GM21423 (cell line): ENCODE data around the gene TCF4.

Experiments
- ATAC-seq: cut with Tn5 transposase; IDR thresholded peaks from one replicate; pipeline ENCODE4 v1.9.1; 2021; ENCODE audit warnings: mild to moderate bottlenecking, moderate library complexity; ENCODE audit not compliant: unreplicated experiment

Gene TCF4

DNA sequence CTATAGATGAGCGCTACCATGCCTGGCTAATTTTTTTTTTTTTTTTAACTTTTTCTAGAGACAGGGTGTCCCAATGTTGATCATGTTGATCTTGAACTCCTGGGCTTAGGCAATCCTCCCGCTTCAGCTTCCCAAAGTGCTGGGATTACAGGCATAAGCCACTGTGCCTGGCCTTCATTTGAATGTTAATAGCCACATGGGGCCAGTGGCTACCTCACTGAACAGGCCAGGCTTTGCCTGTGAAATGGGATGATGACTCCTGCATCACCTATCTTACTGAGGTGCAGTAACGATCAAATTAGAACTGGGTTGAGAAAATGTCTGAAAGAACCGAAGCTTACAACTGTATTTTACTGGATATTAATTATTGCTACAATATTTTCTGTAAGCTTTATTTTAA is 278.7 kb downstream of the TCF4 start:
- ATAC-seq, result no peak

DNA sequence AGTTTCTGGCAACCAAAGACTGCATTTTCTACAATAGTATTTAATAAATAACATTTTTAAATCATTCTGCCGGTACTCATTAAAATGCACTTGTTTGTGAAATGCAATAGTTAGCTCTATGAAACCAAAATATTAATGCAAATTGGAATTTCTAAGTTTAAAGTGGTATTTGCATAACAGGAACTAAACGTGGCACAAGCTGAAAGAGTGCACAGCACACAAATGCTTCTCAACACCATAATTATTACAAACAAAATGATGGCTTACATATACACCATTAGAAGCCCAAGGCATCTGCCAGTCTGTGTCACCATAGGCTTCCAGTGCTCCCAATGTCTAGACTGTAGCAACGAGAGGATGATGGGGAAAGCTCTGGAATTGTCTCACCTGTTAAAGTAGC is 280.5 kb downstream of the TCF4 start:
- ATAC-seq, result no peak

DNA sequence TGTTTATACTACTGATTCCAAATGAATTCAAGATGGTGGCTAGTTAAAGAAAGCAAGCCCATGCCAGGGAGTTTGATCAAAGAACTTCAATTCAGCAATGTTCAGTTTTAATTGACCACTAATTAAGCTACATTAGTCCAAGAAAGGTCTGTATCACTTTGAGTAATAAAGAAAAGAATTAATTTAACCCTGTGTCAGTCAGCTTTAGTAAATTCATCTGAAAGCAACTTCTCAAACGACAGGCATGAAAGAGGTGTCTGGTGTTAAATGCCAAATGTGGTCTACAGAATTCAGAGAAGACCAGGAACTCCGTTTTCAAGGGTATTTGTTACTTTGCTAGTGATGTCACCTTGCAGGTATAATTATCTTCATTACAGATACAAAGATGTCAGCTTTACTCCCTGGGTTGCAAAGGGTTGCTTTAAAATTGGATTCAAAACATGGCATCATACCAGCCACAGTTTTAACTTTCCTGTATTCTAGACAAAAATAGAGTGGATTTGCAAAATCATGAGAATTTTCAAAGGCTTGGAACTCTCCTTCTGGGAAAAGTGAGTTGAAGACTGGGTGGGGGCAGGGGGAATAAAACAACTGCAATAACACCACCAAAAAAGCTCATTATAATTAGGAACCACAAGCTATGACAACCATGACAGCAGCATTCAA is 281.5 kb downstream of the TCF4 start:
- ATAC-seq, result no peak

DNA sequence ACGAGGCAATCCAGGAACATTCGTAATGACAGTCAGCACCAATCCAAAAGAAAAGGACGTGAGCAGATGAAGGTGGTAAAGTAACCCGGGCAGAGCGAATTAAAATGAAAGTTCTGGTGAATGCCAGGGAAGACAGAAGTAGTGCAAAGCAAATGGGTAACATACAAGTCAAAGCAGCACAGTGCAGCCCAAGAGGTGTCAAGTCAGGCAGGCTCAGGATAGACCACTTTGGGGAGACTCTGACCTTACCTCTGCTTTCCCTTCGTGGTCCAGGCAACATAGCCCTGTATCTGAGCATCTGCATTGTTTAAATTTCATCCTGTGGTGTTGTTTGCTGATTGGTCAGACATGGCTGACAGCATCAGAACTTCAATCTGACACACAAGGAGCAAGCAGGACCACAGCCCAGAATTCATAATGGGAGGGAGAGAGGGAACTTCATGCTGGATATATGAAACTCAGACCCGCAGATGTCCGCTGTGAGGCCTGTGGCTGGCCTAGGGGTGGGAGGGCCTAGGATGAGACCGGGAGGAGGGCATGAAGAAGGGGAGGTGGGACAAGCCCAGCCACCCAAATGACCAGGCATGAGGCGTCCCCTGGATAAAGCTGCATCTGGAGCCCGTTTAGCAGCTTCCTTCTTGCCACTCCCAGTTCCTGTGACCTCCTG is 285.7 kb downstream of the TCF4 start:
- no peak for ATAC-seq

DNA sequence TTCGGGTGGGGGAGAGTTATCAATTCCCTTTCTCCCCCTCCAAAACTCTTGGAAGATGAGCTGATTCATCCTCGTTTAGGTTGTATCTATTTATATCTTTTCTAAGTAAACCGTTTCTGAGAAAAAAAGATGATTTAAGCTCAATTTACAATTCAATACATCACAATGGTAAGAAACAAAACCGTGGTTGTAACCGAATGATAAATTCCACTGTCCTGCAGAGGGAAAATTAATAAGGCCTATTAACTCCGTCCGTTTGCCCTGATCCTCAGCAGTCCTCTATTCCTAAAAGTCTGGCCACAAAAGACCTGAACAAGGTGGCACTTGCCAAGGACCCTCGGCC is 286.2 kb downstream of the TCF4 start:
- ATAC-seq, result no peak

DNA sequence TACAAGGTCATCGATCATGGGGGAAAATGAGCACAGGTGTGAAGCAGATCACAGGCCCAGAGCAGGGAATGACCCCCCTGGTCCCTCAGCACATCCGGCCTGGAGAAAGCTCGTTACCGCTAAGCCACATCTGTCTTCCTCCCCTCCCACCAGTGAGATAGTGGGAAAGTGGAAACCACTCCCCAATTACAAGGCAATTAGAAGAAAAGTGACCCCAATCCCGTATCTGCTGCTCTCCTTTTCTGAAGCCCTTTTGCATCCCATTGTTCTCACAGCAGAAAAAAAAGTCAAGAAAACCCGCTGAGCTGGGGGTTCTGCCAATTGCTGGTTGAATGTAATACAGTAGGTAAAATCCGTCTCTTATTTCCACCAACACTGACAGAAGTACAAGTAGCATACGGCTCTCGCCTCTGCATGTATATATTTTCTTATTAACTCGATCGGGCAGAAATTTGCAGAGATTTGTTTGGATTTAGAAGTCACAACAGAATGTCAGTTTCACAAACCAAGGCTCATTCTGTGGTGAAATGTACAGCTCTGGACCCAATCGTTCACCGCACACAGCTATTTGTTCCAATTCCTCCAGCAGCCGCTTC is 287.0 kb downstream of the TCF4 start:
- ATAC-seq, result no peak

DNA sequence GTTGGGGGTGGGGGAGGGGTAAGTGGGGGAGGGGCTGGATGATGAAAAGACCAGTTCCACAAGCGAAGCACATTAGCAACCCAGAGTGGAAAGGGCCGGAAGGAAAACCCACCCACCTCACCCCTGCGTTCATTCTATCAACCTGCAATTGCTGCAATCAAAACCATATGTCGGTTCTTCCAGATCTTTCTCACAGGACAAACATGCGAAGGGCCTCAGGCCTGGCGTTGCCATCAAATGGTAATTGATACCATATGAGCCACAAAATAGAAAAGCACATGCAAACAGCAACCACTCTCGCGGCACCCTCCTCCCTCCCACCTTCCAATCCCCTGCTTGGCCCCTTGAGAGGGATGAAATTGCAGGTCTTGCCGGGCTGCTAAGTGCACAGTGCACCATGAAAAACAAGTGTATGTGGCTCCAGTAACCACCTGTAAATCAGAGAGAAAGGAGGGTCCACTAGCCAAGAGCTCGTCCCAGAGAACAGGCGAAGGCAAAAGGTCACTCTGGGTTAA is 287.5 kb downstream of the TCF4 start:
- ATAC-seq, result no peak

DNA sequence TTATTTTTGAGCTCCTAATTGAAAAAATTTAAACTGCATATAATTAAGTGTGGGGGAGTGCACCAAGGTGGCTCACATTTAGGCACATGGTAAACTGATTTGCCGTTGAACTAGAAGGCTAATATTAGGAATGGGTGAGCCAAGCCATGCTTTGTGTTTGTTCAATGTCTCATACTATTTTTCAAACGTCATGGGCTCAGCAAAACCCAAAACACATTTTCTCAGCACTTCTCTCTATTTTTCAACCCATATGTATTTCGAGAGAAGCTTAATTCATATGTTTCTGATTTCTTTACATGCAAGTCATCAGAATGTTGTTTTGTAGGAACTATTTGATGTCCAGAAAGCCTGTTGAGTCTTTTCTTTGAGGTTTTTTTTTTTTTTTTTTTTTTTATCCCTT is 291.2 kb downstream of the TCF4 start:
- no peak for ATAC-seq

DNA sequence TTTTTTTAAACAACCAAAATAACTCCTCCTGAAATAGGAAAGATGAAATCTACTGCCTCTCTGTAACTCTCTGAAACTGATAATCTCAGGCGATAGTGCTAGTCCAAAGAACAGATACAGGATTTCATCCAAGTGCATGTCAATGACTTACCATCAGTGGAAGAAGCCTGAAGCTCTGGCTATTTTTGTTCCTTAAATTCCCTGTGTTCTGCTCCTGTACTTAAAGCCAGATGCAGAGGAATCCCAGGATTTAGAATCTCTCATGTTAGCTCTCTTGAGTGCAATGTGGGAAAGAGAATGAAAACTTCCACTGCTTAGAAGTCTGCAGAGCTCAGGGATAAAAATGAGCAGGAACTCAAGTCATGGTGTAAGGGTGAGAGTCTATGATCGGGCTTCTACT is 291.9 kb downstream of the TCF4 start:
- ATAC-seq, result no peak

DNA sequence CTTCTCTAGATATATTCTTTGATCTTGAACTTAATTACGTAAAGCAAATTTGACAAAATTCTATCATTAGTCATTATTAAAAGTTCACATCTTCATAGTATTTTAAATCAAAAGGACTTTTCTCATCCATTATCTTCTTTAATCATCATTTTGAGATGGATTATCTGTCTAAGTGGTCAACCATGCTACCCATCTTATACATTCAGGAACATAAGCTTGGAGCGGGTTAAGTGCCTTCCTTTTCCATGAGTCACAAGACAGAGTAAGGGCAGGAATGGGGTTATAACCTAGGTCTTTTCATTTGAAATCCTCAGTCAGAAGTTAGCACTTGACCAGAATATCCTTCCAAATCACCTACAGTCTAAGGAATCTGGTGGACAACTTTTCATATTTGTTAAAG is 297.1 kb downstream of the TCF4 start:
- ATAC-seq, result no peak

DNA sequence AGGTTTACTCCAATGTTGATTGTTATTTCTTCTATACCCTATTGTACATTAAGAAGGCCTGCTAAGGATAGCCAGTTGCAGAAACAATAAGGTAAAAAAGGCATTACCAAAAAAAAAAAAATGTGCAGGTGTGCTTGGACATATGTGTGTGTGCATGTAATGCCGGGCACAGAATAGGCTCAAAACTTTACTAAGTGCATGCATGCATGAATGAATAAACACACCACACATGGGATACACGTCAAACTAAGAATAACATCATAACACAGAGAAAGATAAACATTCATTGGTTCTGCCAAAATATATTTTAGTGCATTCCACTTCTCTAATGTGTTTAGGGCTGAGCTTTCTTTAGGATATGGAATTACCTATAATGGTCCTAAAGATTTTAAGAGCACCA is 298.2 kb downstream of the TCF4 start:
- no peak for ATAC-seq

DNA sequence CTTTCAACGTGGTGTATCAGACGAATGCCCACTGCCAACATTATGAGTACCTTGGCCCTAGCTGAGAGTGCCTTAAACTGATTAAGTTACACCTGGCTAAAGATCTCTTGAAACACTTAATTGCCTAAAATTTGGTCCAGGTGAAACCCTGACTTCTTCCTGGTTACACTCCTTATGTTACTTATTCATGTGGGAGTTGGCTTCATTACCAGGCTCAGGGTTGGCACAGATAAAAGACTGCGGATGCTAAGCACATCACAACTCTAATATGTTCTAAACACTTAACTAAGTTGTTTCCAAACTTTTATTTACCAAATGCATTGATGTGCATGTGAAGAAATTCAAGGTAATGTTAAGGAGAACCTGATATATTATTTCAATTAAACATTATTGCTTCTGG is 298.9 kb downstream of the TCF4 start:
- no peak for ATAC-seq

DNA sequence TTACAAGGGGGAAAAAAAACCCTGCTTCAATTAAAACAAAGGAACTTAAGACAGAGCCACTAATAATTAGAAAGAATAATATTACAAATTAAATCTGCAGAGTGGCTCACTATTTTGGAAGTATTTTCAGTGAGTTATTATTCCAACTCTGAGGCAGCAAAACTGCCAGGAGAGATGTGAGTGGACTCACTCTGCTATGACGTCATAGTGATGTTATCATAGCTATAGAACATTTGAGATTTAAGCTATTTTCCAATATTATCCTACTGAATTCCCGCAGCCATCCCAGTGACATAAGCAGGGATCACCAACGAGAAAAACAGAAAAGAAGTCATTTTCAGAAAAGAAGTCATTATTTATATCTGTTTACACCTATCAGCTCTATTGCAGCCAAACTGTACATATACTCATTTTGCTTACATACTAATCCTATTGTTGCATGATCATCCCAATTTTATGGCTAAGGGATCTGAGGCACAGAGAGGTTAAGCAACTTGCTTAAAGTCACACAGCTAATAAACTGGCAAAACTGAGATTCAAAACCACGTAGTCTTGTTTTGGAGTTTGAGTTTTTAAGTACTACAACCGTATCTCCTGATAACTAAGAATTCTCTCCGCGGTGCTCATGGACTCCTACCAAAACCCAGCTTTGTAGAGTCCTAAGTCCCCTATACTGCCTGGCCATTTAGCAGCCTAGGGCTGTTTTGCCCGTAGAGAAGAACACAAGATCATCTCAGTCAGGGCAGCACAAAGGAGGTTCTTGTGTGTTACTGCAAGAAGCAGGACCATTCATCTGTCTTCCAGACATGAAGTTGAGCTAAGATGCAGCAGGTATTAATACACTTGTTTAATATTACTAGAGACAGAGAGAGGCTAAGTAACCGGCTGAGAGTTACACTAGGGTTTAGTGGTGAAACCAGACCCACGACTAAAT is 299.8 kb downstream of the TCF4 start:
- ATAC-seq, result no peak

DNA sequence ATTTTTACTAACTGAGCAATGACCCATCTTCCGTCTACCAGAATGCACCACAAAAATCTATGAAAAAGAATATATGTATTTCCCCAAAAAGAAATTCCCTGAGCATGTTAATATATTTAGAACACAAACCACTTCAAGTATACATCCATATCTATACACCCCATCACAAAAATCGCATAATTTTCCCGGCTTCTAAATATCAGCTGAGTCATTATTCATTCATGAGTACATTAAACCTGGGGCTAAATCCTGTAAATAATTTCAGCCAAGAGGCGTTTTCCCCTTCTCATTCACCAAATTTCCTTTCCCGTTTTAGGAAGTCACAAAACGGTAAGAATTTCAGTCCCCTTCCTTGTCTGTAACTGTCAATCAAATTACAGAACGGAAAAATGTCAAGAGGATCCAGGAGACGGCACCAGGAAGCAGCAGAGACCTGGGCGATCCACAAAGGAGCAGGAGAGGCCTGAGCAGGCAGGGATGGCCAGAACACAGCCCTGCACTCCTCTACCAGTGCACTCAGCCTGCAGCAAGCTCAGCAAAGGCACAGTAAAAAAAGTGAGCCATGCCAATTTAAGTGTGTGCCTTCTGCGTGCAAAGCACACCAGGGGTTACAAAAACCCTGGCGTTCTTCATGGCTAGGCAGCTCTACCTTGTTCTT is 300.7 kb downstream of the TCF4 start:
- ATAC-seq, result no peak

DNA sequence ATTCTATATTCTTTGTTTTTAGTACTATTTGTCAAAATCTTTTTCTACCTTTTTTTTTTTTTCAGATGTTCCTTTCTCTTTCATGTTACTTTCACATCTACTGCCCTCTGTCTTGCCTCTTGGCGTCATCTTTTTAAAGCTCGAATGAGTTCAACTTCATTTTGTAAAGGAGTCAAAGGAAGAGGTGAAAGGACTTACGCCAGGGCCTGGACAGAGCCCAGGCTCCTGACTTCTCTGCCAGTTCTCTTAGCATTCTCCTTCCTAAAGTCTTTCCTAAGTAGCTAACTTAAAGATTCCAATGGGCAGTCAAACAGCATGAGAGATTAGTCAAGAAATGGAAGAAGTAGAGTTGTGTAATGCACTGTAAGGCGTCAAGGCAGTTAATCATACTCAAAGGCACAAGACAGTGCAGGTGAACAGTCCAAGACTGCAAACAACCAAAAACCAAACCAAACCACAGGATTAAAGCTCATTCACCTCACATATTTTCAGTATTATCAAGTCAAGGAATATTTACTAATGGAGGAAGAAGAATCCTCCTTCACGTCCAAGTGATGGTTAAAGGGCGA is 301.7 kb downstream of the TCF4 start:
- no peak for ATAC-seq

DNA sequence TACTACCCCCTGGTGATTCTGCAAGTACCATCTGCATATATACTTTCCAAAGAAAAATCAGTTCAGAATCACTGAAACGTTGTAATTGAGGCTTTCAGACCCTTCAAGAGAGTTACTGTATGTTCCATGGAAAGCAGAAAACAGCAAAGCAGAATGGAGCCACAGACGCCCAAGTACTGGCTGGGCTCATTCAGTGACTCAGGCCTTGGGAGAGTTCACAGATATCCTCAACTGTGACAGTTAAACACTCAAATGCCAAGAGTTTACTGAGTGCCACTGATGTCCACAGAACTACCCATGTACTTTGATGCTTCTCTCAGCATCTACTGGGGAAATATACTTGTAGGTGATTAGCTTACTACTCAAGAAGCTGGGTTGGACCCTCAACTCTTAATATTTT is 303.4 kb downstream of the TCF4 start:
- no peak for ATAC-seq

DNA sequence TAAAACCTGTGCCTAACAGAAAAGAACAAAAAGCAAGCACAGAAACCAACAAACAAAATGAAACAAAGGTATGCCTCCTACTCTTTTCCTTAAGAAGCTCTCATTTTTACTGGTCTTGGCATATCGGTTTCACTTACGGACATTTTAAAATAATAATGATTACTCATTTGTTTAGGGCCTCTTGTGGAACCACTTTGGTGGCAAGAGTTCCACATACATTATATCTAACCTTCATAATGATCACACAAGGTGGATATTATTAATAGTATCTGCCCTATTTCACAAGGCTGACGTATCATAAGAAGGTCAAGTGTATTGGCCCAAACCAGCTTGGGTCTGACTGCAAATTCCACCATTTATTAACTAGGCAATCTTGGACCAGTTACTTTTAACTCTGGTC is 304.7 kb downstream of the TCF4 start:
- no peak for ATAC-seq

DNA sequence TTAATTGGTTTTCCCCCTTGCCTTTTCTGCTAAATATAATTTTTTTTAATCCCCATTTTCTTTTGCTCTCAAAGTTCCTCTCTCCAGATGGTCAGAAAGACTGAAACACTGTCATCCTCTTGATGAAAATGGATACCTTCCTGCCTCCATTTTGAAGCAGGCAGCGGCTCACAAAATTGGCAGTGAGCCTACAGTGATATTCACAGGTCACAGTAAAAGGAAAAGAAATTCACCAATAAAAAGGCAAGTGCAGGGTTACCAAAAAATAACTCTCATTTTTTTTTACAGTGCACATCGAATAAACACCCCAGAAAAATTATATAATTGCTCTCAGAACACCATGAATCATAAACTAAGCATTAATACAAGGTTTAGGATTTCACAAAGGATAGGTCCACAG is 307.5 kb downstream of the TCF4 start:
- ATAC-seq, result no peak

DNA sequence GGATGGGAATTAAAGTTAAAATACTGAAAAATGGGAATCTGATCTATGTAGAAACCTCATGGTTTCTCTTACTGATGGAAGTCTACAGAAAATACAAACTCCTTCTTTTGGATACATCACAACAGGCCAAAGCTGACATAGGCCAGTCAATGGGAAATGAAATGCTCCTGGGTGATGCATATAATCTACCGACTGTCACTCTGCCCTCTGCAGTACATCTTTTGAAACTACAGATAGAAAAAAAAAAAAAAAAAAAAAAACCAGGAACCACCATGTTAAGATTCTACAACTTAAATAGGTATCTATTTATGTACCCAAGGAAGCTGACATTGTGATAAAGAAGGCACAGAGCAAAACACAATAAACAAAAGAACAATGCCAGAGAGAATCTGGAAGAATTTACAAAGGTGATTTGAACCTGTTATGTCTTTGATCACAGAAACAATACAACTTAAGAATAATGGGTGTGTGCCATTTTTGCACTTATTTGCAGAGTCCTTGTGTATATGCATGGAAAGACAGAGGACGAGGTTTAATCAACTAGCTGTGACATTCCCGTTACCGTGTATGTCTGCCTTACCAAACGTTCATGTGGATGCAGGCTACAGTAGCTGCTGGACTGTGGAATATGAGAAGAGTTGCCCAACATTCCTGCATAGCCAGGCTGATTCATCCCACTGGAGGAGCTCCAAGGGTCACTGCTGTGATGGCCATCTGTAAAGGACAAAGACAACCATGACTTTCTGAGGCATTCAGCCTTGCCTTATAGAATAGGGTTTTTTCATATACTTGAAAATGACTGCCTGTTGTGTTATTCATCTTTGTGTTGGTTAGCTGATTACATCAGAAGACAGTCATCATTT is 312.7 kb downstream of the TCF4 start:
- no peak for ATAC-seq
